ENCODE measurements around the gene MAP2. TPM values are rescaled to one million over a fixed set of nuclear protein-coding genes. Genes with fewer than 3 reads are reported as not detected.

MAP2 gene
- total RNA-seq, 1 experiment from 2014 or later: 7.6 TPM

- Mint-ChIP-seq H3K4me1 (no peaks in the 10 kb centered on the region), H3K36me3 (peaks cover under 1% of the 10 kb centered on the region; the same call in 1 of the 2 replicates), H3K4me3 (no peak overlapping the region), H3K27ac (no peak overlapping the region), H3K9me3 (peaks cover 5% of the 10 kb centered on the region), H3K27me3 (ENCODE audit: low read depth) (peaks cover 82% of the 10 kb centered on the region)
- ATAC-seq (no peak), DNase-seq (ENCODE audit: low spot score) (no peak)
- POLR2A ChIA-PET: no interaction called here
- no peak for TF ChIP-seq HMGXB4 (CRISPR knock-in tag; IDR thresholded peaks at IDR 0.05)
- CTCF ChIA-PET: no interaction called here
Measured at GRCh38 chr2:209512971-209513370, 89.1 kb downstream of the MAP2 start.

DNA sequence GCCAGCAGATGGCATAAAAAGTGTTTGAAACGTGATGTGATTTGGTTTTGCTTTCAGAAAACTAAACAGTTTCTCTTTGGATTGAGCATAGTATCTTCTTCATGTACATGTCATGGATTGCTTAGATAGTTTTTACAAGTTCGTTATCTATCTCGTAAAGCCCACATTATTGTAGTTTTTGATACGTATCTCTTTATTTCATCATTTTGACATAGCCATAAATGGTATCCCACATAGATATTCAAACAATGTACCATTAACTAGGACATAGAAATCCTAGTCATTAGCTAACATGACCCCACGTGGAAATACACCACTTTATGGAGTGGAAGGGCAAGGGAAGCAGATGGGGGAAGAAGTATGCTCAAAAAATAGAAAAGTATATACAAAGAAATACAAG lies 93.6 kb downstream of the MAP2 start:
- H3K36me3 Mint-ChIP-seq: peaks cover 6% of the 10 kb centered on the region
- DNase-seq (ENCODE audit: low spot score) (no peak), ATAC-seq (no peak)
- peaks cover 13% of the 10 kb centered on the region for H3K4me1 Mint-ChIP-seq
- POLR2A ChIA-PET: no interaction called here
- TF ChIP-seq NFATC4 (CRISPR knock-in tag; IDR thresholded peaks at IDR 0.05): no peak
- no peak for TF ChIP-seq ATF1 (CRISPR knock-in tag; IDR thresholded peaks at IDR 0.05)
- TF ChIP-seq, protein P1, sequence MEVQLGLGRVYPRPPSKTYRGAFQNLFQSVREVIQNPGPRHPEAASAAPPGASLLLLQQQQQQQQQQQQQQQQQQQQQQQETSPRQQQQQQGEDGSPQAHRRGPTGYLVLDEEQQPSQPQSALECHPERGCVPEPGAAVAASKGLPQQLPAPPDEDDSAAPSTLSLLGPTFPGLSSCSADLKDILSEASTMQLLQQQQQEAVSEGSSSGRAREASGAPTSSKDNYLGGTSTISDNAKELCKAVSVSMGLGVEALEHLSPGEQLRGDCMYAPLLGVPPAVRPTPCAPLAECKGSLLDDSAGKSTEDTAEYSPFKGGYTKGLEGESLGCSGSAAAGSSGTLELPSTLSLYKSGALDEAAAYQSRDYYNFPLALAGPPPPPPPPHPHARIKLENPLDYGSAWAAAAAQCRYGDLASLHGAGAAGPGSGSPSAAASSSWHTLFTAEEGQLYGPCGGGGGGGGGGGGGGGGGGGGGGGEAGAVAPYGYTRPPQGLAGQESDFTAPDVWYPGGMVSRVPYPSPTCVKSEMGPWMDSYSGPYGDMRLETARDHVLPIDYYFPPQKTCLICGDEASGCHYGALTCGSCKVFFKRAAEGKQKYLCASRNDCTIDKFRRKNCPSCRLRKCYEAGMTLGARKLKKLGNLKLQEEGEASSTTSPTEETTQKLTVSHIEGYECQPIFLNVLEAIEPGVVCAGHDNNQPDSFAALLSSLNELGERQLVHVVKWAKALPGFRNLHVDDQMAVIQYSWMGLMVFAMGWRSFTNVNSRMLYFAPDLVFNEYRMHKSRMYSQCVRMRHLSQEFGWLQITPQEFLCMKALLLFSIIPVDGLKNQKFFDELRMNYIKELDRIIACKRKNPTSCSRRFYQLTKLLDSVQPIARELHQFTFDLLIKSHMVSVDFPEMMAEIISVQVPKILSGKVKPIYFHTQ (CRISPR knock-in tag; IDR thresholded peaks at IDR 0.05): no peak
- TF ChIP-seq TCF7 (CRISPR knock-in tag; IDR thresholded peaks at IDR 0.05; ENCODE audit: low read depth): no peak
- no peak for TF ChIP-seq ZNF219 (CRISPR knock-in tag; IDR thresholded peaks at IDR 0.05; ENCODE audit: borderline replicate concordance)
- TF ChIP-seq MXD4 (CRISPR knock-in tag; IDR thresholded peaks at IDR 0.05; ENCODE audit: borderline replicate concordance): no peak
- no peak for TF ChIP-seq IRF1 (CRISPR knock-in tag; IDR thresholded peaks at IDR 0.05)
- no peak for TF ChIP-seq KAT7 (CRISPR knock-in tag; IDR thresholded peaks at IDR 0.05; ENCODE audit: borderline replicate concordance)
- no peak for TF ChIP-seq ZNF396 (CRISPR knock-in tag; IDR thresholded peaks at IDR 0.05; ENCODE audit: borderline replicate concordance)
- no peak for TF ChIP-seq FOXJ3 (CRISPR knock-in tag; IDR thresholded peaks at IDR 0.05; ENCODE audit: borderline replicate concordance)
- TF ChIP-seq, protein P2, sequence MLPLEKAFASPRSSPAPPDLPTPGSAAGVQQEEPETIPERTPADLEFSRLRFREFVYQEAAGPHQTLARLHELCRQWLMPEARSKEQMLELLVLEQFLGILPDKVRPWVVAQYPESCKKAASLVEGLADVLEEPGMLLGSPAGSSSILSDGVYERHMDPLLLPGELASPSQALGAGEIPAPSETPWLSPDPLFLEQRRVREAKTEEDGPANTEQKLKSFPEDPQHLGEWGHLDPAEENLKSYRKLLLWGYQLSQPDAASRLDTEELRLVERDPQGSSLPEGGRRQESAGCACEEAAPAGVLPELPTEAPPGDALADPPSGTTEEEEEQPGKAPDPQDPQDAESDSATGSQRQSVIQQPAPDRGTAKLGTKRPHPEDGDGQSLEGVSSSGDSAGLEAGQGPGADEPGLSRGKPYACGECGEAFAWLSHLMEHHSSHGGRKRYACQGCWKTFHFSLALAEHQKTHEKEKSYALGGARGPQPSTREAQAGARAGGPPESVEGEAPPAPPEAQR (CRISPR knock-in tag; IDR thresholded peaks at IDR 0.05): no peak
- TF ChIP-seq NR2C2 (CRISPR knock-in tag; IDR thresholded peaks at IDR 0.05): no peak
- TF ChIP-seq EMX1 (CRISPR knock-in tag; IDR thresholded peaks at IDR 0.05): no peak
- no peak for TF ChIP-seq ZNF512 (CRISPR knock-in tag; IDR thresholded peaks at IDR 0.05; ENCODE audit: borderline replicate concordance)
- no peak for TF ChIP-seq TP53 (CRISPR knock-in tag; IDR thresholded peaks at IDR 0.05)
- no peak for TF ChIP-seq FOXP1 (CRISPR knock-in tag; IDR thresholded peaks at IDR 0.05; ENCODE audit: borderline replicate concordance)
- TF ChIP-seq, protein P3, sequence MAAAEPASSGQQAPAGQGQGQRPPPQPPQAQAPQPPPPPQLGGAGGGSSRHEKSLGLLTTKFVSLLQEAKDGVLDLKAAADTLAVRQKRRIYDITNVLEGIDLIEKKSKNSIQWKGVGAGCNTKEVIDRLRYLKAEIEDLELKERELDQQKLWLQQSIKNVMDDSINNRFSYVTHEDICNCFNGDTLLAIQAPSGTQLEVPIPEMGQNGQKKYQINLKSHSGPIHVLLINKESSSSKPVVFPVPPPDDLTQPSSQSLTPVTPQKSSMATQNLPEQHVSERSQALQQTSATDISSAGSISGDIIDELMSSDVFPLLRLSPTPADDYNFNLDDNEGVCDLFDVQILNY (CRISPR knock-in tag; IDR thresholded peaks at IDR 0.05): no peak
- no peak for TF ChIP-seq ATF3 (CRISPR knock-in tag; conservative IDR thresholded peaks at IDR 0.05)
- CTCF ChIA-PET: no interaction called here
- H3K27ac Mint-ChIP-seq: no peak overlapping the region
- H3K9me3 Mint-ChIP-seq: peaks cover 15% of the 10 kb centered on the region
- H3K27me3 Mint-ChIP-seq (ENCODE audit: low read depth): peaks cover 99% of the 10 kb centered on the region
- no peak overlapping the region for H3K4me3 Mint-ChIP-seq
